Endodermal cell (in vitro differentiated cells): ENCODE data around the gene CNTNAP5. TPM values are rescaled to one million over a fixed set of nuclear protein-coding genes. Genes with fewer than 3 reads are reported as not detected.

Experiments used
- DNase-seq: peaks from one replicate; pipeline ENCODE4 v3.0.0-alpha.2; 2017
- H3K27ac ChIP-seq: 2 replicates; pipeline ENCODE4 v1.5.1; 2013; ENCODE audit warnings: mild to moderate bottlenecking, low read depth, low read length, moderate library complexity
- H3K27me3 ChIP-seq: 2 replicates; pipeline ENCODE4 v1.6.1; 2013; ENCODE audit warnings: mild to moderate bottlenecking, low read length, moderate library complexity; ENCODE audit not compliant: insufficient read depth, control insufficient read depth, poor library complexity, severe bottlenecking
- H3K36me3 ChIP-seq: 2 replicates; pipeline ENCODE4 v1.7.0; 2013; ENCODE audit warnings: mild to moderate bottlenecking, low read length, moderate library complexity; ENCODE audit not compliant: control insufficient read depth, insufficient read depth
- H3K4me1 ChIP-seq: one replicate; pipeline ENCODE4 v1.7.0; 2013; ENCODE audit warnings: low read length; ENCODE audit not compliant: control insufficient read depth, insufficient read depth
- H3K4me3 ChIP-seq: 2 replicates; pipeline ENCODE4 v1.5.1; 2013; ENCODE audit warnings: mild to moderate bottlenecking, low read length, moderate library complexity
- H3K9ac ChIP-seq: 2 replicates; pipeline ENCODE4 v1.6.1; 2013; ENCODE audit warnings: mild to moderate bottlenecking, low read length, moderate library complexity; ENCODE audit not compliant: poor library complexity, severe bottlenecking; ENCODE audit errors: extremely low read depth
- H3K9me3 ChIP-seq: 2 replicates; pipeline ENCODE4 v1.6.1; 2013; ENCODE audit warnings: mild to moderate bottlenecking, low read length, moderate library complexity; ENCODE audit not compliant: control insufficient read depth
- H3K27ac Mint-ChIP-seq: 2 replicates; pipeline ENCODE4 v1.8.0; 2020; ENCODE audit warnings: mixed read lengths
- H3K27me3 Mint-ChIP-seq: 2 replicates; pipeline ENCODE4 v1.8.0; 2021; ENCODE audit warnings: mild to moderate bottlenecking, mixed read lengths; ENCODE audit not compliant: insufficient read depth
- H3K36me3 Mint-ChIP-seq: 2 replicates; pipeline ENCODE4 v1.8.0; 2020; ENCODE audit warnings: low read depth, mixed read lengths
- H3K4me1 Mint-ChIP-seq: 2 replicates; pipeline ENCODE4 v1.8.0; 2020; ENCODE audit warnings: mixed read lengths
- H3K4me3 Mint-ChIP-seq: 2 replicates; pipeline ENCODE4 v1.8.0; 2020; ENCODE audit warnings: mild to moderate bottlenecking, moderate library complexity, mixed read lengths
- H3K9me3 Mint-ChIP-seq: 2 replicates; pipeline ENCODE4 v1.8.0; 2020; ENCODE audit warnings: mild to moderate bottlenecking, mixed read lengths
- CTCF ChIP-seq: fragments of 200-600 bp; sonication (generic); conservative IDR thresholded peaks from 2 replicates; pipeline ENCODE4 v1.5.0; 2021; ENCODE audit warnings: antibody characterized with exemption, mild to moderate bottlenecking
- WGBS, 2 experiments: methylation state at CpG; one replicate each; pipeline versions ENCODE4 v1.1.5 to v1.1.7; 2013; ENCODE audit warnings: missing lambda C conversion rate in 2 of 2, mixed read lengths in 1 of 2; ENCODE audit not compliant: insufficient coverage in 1 of 2, insufficient read length in 1 of 2; 5-methylcytosine and 5-hydroxymethylcytosine counted together
- total RNA-seq, 2 donors: library from RNA; stranded (reverse); fragmentation: NEBNext Ultra II Directional in 1 of 2; extraction: Animal tissue kit (Norgen Biotek cat#: 25700) in 1 of 2; gene quantifications; 2 replicates in 1 of 2; 3 replicates in 1 of 2; pipeline ENCODE4 v1.2.1, GENCODE V29; 2021

Gene CNTNAP5
- total RNA-seq, 2 donors from 2014 or later = 0.70 to 4.4 TPM

- H3K27ac ChIP-seq = no peak overlapping the region
- H3K4me1 ChIP-seq = peaks cover 2% of the 10 kb centered on the region
- H3K9me3 Mint-ChIP-seq = no peaks in the 10 kb centered on the region
- no peak overlapping the region for H3K9ac ChIP-seq
- H3K27me3 ChIP-seq = no peaks in the 10 kb centered on the region
- no peak overlapping the region for H3K27ac Mint-ChIP-seq
- H3K36me3 Mint-ChIP-seq = no peaks in the 10 kb centered on the region
- H3K4me3 Mint-ChIP-seq = no peak overlapping the region
- DNase-seq = no peak
- no peaks in the 10 kb centered on the region for H3K36me3 ChIP-seq
- whole genome bisulfite sequencing, 2 experiments = 100% methylated on average over 1 of the region's 1 CpG
- no peak for TF ChIP-seq CTCF
- peaks cover 8% of the 10 kb centered on the region for H3K4me1 Mint-ChIP-seq
- H3K27me3 Mint-ChIP-seq = no peaks in the 10 kb centered on the region
- no peaks in the 10 kb centered on the region for H3K9me3 ChIP-seq
- no peak overlapping the region for H3K4me3 ChIP-seq
These were observed 111.0 kb downstream of the CNTNAP5 start for GRCh38 chr2:124136110-124136509.

DNA sequence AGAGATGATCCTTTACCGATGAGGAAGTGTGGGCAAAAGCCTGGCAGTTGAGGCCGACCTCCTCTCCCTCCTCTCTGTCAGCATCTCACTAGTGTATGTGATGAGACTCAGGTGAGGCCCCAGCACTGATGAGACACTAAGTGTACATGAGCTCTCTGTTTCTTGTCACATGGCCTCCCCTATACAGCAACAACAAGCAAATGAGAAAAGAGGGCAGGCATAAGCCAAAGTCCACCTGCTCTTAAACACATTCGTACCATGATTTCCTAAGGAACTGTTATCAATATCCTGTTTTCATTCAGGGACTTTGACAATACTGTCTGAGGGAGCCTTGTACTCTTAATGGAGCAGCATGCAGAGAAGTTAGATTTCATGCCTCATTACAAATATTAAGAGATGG lies 113.0 kb downstream of the CNTNAP5 start:
- Mint-ChIP-seq H3K4me3 (no peak overlapping the region), H3K27ac (no peak overlapping the region), H3K36me3 (no peaks in the 10 kb centered on the region), H3K9me3 (no peaks in the 10 kb centered on the region), H3K27me3 (no peaks in the 10 kb centered on the region), H3K4me1 (peaks cover 4% of the 10 kb centered on the region)
- WGBS, 2 experiments = 95% methylated on average over 2 to 3 of the region's 3 CpGs
- H3K36me3 ChIP-seq = no peaks in the 10 kb centered on the region
- H3K27ac ChIP-seq = no peak overlapping the region
- no peak overlapping the region for H3K9ac ChIP-seq
- H3K27me3 ChIP-seq = no peaks in the 10 kb centered on the region
- no peak for TF ChIP-seq CTCF
- peaks cover 2% of the 10 kb centered on the region for H3K4me1 ChIP-seq
- no peak for DNase-seq
- no peaks in the 10 kb centered on the region for H3K9me3 ChIP-seq
- no peak overlapping the region for H3K4me3 ChIP-seq

DNA sequence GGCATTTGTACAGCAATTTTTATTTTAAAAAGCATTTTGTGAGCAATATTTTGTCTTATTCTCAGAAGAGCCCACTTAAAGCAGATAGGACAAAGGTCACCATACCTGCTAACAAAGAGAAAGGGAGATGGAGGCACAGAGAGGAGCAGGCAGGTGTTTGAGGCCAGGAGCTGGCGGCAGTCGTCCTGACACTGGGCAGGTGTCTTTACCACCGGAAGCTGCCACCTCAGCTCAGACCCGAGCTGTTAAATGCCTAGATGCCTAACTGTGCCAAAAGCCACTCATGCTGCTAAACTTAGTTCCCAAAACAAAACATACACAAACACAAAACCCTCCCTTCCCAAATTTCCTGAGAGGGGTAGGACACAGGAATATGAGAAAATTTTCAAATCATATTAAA lies 120.9 kb downstream of the CNTNAP5 start:
- no peaks in the 10 kb centered on the region for H3K36me3 ChIP-seq
- H3K4me1 ChIP-seq = no peaks in the 10 kb centered on the region
- no peak overlapping the region for H3K4me3 ChIP-seq
- Mint-ChIP-seq H3K4me1 (no peaks in the 10 kb centered on the region), H3K27ac (no peak overlapping the region), H3K36me3 (no peaks in the 10 kb centered on the region), H3K4me3 (no peak overlapping the region), H3K27me3 (no peaks in the 10 kb centered on the region), H3K9me3 (no peaks in the 10 kb centered on the region)
- no peaks in the 10 kb centered on the region for H3K9me3 ChIP-seq
- no peak for TF ChIP-seq CTCF
- 92% methylated on average over 4 of the region's 4 CpGs; no CpG with 5 or more reads in 1 of the 2 experiments for WGBS, 2 experiments
- H3K27ac ChIP-seq = no peak overlapping the region
- no peak overlapping the region for H3K9ac ChIP-seq
- no peaks in the 10 kb centered on the region for H3K27me3 ChIP-seq
- no peak for DNase-seq
